HEK293 (cell line): ENCODE data around the gene TMEM119.

ENCODE experiments used
- CTCF ChIA-PET: fragments of 350-600 bp; formaldehyde crosslinking; extraction: SDS; loops from one replicate; lab custom pipeline; 2021; ENCODE audit warnings: antibody characterized with exemption; lab: Yijun Ruan, JAX
- POLR2A ChIA-PET: fragments of 300-600 bp; formaldehyde crosslinking; extraction: SDS; loops from one replicate; lab custom pipeline; 2020; ENCODE audit warnings: antibody characterized with exemption, inconsistent platforms; lab: Yijun Ruan, JAX
- H3K27ac ChIP-seq: fragments of 200-500 bp; sonication (Bioruptor generic); 2 replicates; pipeline ENCODE4 v1.5.1; 2014; ENCODE audit warnings: low read depth, low read length, control low read depth, inconsistent platforms; ENCODE audit errors: extremely low read depth
- H3K36me3 ChIP-seq, 2 experiments: fragments of 200-500 bp in 1 of 2; sonication (Bioruptor generic) in 1 of 2; 1 replicate in 1 of 2; 2 replicates in 1 of 2; pipeline ENCODE4 v1.5.1; 2014 to 2017; ENCODE audit warnings: inconsistent platforms in 2 of 2, low read length in 2 of 2; ENCODE audit not compliant: control insufficient read depth in 2 of 2, insufficient read depth in 1 of 2
- H3K4me1 ChIP-seq: fragments of 200-500 bp; sonication (Bioruptor generic); 2 replicates; pipeline ENCODE4 v1.5.1; 2014; ENCODE audit warnings: mild to moderate bottlenecking, low read length, inconsistent platforms; ENCODE audit not compliant: control insufficient read depth, insufficient read depth
- H3K4me3 ChIP-seq: 2 replicates; pipeline ENCODE4 v1.5.1; 2011; ENCODE audit warnings: low read depth, mild to moderate bottlenecking, control low read depth, low read length, moderate library complexity
- H3K9me3 ChIP-seq: fragments of 200-500 bp; sonication (Bioruptor generic); 2 replicates; pipeline ENCODE4 v1.5.1; 2014; ENCODE audit warnings: low read depth, low read length, inconsistent platforms; ENCODE audit not compliant: control insufficient read depth, insufficient read depth
- BCL11B ChIP-seq: fragments of 450-650 bp; formaldehyde crosslinking; IDR thresholded peaks from 2 replicates; pipeline ENCODE4 v1.5.1; 2016; ENCODE audit warnings: low read depth, missing biosample characterization, missing genetic modification characterization
- HOXC10 ChIP-seq: sonication (generic); formaldehyde crosslinking; IDR thresholded peaks from 2 replicates; pipeline ENCODE4 v1.8.1; 2023; ENCODE audit warnings: mild to moderate bottlenecking, missing genetic modification reagents
- SCRT2 ChIP-seq: fragments of 450-650 bp; formaldehyde crosslinking; IDR thresholded peaks from 2 replicates; pipeline ENCODE4 v1.5.1; 2016; ENCODE audit warnings: missing biosample characterization, missing genetic modification characterization
- ZIC2 ChIP-seq: fragments of 450-650 bp; formaldehyde crosslinking; IDR thresholded peaks from 2 replicates; pipeline ENCODE4 v1.5.1; 2016; ENCODE audit warnings: missing biosample characterization, missing genetic modification characterization
- ZNF114 ChIP-seq: fragments of 450-650 bp; formaldehyde crosslinking; IDR thresholded peaks from 2 replicates; pipeline ENCODE4 v1.5.0; 2017; ENCODE audit warnings: missing biosample characterization, missing genetic modification characterization
- ZNF169 ChIP-seq: fragments of 450-650 bp; formaldehyde crosslinking; IDR thresholded peaks from 2 replicates; pipeline ENCODE4 v1.5.1; 2016; ENCODE audit warnings: missing biosample characterization, missing genetic modification characterization
- ZNF175 ChIP-seq: fragments of 450-650 bp; formaldehyde crosslinking; IDR thresholded peaks from 2 replicates; pipeline ENCODE4 v1.5.1; 2016; ENCODE audit warnings: missing biosample characterization, missing genetic modification characterization
- ZNF350 ChIP-seq: fragments of 450-650 bp; formaldehyde crosslinking; IDR thresholded peaks from 2 replicates; pipeline ENCODE4 v1.5.0; 2017; ENCODE audit warnings: missing biosample characterization, mild to moderate bottlenecking, missing genetic modification characterization
- ZNF521 ChIP-seq: fragments of 450-650 bp; formaldehyde crosslinking; IDR thresholded peaks from 2 replicates; pipeline ENCODE4 v1.5.1; 2017; ENCODE audit warnings: missing biosample characterization, mild to moderate bottlenecking, missing genetic modification characterization
- ZNF529 ChIP-seq: fragments of 450-650 bp; formaldehyde crosslinking; IDR thresholded peaks from 2 replicates; pipeline ENCODE4 v1.5.1; 2017; ENCODE audit warnings: missing genetic modification characterization, missing biosample characterization; ENCODE audit not compliant: insufficient replicate concordance
- ZNF544 ChIP-seq: fragments of 450-650 bp; formaldehyde crosslinking; IDR thresholded peaks from 2 replicates; pipeline ENCODE4 v1.5.0; 2017; ENCODE audit warnings: missing biosample characterization, missing genetic modification characterization
- ZNF785 ChIP-seq: fragments of 450-650 bp; formaldehyde crosslinking; IDR thresholded peaks from 2 replicates; pipeline ENCODE4 v1.5.1; 2016; ENCODE audit warnings: missing biosample characterization, missing genetic modification characterization
- ZNF830 ChIP-seq: fragments of 450-650 bp; IDR thresholded peaks from 2 replicates; pipeline ENCODE4 v1.5.0; 2018; ENCODE audit warnings: missing biosample characterization, missing genetic modification characterization, low read depth, mild to moderate bottlenecking, moderate library complexity
- ZSCAN16 ChIP-seq: fragments of 450-650 bp; formaldehyde crosslinking; IDR thresholded peaks from 2 replicates; pipeline ENCODE4 v1.5.1; 2016; ENCODE audit warnings: missing biosample characterization, missing genetic modification characterization
- TF ChIP-seq, protein P1 (sequence below): fragments of 450-650 bp; formaldehyde crosslinking; IDR thresholded peaks from 2 replicates; pipeline ENCODE4 v1.5.1; 2016; ENCODE audit warnings: missing biosample characterization, missing genetic modification characterization
- TF ChIP-seq, protein P2 (sequence below): fragments of 450-650 bp; formaldehyde crosslinking; conservative IDR thresholded peaks from 2 replicates; pipeline ENCODE4 v1.5.1; 2016; ENCODE audit warnings: low read depth, missing biosample characterization, missing genetic modification characterization
- TF ChIP-seq, protein P3 (sequence below): fragments of 450-650 bp; formaldehyde crosslinking; IDR thresholded peaks from 2 replicates; pipeline ENCODE4 v1.5.1; 2017; ENCODE audit warnings: missing biosample characterization, missing genetic modification characterization
- TF ChIP-seq, protein P4 (sequence below): fragments of 450-650 bp; formaldehyde crosslinking; IDR thresholded peaks from 2 replicates; pipeline ENCODE4 v1.5.1; 2016; ENCODE audit warnings: missing biosample characterization, missing genetic modification characterization
- TF ChIP-seq, protein P5 (sequence below): fragments of 450-650 bp; formaldehyde crosslinking; IDR thresholded peaks from 2 replicates; pipeline ENCODE4 v1.5.1; 2016; ENCODE audit warnings: missing biosample characterization, missing genetic modification characterization

TMEM119 gene

DNA sequence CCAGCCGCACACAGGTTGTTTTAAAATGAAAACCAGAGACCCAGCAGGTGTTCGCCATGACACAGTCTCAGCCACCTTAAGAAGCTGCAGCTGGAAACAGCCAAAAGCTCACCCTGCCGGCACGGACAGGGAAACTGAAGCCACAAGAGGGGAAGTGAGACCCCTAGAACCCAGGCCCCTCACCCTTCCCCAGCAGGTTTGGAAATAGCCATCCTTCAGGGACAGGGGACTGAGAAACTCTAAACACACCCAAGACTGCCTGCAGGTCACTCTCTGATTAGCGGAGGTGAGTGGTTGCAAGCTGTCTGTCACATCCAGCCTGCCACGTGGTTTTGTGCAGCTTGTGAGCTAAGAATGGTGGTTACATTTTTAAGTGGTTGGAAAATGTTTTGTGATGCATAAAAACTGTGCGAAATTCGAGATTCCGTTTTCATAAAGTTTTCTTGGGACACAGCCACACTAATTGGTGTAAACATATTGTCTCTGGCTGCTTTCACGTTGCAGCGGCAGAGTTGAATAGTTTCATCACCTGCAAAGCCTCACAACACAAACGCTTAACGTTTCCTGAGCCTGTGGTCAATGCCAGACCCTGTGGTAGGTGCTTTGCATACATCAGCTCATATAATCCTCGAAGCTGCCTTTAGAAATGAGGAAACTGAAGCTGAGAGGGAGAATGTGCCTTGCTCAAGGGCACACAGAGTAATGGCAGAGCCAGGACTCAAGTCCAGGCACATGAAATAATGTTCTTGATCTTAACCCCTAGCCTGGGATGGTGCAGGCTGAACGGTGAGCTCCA is 37.5 kb upstream of the TMEM119 start (continued):
- peak; percentile 94 for TF ChIP-seq ZSCAN16 (tag by site-specific recombination)
- TF ChIP-seq ZNF544 (tag by site-specific recombination) = no peak

DNA sequence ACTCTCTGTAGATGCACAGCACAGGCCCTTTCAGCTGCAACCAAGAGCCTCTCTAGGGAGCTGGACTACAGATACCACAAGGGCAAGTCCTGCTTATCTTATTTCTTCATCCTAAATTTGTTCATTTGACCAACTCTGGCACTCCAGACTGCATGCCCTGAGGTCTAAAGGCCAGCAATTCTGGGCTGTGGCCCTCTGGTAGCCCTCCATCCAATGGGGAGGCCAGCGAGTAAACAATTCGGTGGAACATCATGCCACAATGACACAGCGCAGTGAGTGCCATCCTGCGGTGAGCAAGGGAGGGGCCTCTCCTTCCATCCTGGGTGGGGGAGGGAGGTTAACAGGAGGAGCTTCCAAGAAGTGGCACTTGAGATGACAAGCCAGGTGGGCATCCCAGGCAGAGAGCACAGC is 36.5 kb upstream of the TMEM119 start:
- no peak overlapping the region for H3K27ac ChIP-seq
- no peak overlapping the region for H3K4me3 ChIP-seq
- TF ChIP-seq ZNF830 = no peak
- no peak for TF ChIP-seq ZNF521
- TF ChIP-seq ZIC2 = 0 out of 2 replicates have a peak, but pooled peaks have one; percentile 16
- TF ChIP-seq BCL11B (tag by site-specific recombination) = no peak
- TF ChIP-seq ZNF785 (tag by site-specific recombination) = no peak
- no peak for TF ChIP-seq ZNF114 (tag by site-specific recombination)
- TF ChIP-seq HOXC10 (CRISPR knock-in tag) = no peak
- TF ChIP-seq ZNF529 = no peak
- no peaks in the 10 kb centered on the region for H3K36me3 ChIP-seq
- no peaks in the 10 kb centered on the region for H3K9me3 ChIP-seq
- ChIA-PET CTCF (no interaction called here), POLR2A (no interaction called here)
- no peaks in the 10 kb centered on the region; the same call in 1 of the 2 replicates for H3K4me1 ChIP-seq

DNA sequence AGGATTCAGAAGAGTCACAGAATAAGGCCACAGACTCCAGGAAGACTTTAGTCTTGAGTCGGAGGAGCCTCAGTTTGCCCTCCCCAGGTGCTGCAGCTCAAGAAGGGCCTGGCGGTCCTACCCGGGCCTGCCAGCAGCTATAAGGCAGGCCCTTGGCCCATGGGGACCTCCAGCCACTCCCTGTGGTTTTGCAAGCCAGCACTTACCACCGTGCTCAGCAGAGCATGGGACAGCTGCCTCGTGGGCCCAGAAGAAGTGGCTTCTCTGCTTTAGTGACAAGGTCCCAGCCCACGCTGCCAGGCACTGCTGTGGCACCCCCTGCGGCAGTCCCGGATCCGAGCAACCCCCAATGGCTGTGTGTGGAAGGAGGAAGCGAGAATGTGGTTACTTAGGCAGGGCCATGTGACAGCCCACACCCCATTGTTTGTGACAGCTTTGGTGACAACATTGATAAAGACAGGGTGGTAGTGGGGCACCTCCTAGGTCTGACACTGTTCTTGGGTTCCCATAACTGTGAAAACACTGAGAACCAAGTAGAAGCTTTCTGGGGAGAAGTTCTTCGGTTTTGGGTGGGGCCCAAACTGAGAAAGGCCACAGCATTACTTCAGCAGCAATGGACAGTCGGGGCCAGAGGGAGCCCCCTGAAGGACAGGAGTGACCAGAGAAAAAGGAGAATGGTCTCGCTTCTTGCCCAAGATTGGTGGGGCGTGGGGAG is 35.8 kb upstream of the TMEM119 start, which contains the start of gene SELPLG:
Gene SELPLG (minus strand): TSS at position 361 of the 715 bp plus-strand sequence. CDS start 9,587 bp downstream, outside the sequence.
- CTCF ChIA-PET = interaction anchor here (3.9 kb wide), 1 partner anchor 16 kb away, joined by 27 read pairs; no protein-coding TSS in a partner anchor
- H3K4me1 ChIP-seq = no peaks in the 10 kb centered on the region; the same call in 1 of the 2 replicates
- no peak within 1 kb of the TSS for H3K27ac ChIP-seq
- no peak within 1 kb of the TSS for H3K4me3 ChIP-seq
- TF ChIP-seq, protein P1, sequence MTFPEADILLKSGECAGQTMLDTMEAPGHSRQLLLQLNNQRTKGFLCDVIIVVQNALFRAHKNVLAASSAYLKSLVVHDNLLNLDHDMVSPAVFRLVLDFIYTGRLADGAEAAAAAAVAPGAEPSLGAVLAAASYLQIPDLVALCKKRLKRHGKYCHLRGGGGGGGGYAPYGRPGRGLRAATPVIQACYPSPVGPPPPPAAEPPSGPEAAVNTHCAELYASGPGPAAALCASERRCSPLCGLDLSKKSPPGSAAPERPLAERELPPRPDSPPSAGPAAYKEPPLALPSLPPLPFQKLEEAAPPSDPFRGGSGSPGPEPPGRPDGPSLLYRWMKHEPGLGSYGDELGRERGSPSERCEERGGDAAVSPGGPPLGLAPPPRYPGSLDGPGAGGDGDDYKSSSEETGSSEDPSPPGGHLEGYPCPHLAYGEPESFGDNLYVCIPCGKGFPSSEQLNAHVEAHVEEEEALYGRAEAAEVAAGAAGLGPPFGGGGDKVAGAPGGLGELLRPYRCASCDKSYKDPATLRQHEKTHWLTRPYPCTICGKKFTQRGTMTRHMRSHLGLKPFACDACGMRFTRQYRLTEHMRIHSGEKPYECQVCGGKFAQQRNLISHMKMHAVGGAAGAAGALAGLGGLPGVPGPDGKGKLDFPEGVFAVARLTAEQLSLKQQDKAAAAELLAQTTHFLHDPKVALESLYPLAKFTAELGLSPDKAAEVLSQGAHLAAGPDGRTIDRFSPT (tag by site-specific recombination) = no peak
- TF ChIP-seq, protein P2, sequence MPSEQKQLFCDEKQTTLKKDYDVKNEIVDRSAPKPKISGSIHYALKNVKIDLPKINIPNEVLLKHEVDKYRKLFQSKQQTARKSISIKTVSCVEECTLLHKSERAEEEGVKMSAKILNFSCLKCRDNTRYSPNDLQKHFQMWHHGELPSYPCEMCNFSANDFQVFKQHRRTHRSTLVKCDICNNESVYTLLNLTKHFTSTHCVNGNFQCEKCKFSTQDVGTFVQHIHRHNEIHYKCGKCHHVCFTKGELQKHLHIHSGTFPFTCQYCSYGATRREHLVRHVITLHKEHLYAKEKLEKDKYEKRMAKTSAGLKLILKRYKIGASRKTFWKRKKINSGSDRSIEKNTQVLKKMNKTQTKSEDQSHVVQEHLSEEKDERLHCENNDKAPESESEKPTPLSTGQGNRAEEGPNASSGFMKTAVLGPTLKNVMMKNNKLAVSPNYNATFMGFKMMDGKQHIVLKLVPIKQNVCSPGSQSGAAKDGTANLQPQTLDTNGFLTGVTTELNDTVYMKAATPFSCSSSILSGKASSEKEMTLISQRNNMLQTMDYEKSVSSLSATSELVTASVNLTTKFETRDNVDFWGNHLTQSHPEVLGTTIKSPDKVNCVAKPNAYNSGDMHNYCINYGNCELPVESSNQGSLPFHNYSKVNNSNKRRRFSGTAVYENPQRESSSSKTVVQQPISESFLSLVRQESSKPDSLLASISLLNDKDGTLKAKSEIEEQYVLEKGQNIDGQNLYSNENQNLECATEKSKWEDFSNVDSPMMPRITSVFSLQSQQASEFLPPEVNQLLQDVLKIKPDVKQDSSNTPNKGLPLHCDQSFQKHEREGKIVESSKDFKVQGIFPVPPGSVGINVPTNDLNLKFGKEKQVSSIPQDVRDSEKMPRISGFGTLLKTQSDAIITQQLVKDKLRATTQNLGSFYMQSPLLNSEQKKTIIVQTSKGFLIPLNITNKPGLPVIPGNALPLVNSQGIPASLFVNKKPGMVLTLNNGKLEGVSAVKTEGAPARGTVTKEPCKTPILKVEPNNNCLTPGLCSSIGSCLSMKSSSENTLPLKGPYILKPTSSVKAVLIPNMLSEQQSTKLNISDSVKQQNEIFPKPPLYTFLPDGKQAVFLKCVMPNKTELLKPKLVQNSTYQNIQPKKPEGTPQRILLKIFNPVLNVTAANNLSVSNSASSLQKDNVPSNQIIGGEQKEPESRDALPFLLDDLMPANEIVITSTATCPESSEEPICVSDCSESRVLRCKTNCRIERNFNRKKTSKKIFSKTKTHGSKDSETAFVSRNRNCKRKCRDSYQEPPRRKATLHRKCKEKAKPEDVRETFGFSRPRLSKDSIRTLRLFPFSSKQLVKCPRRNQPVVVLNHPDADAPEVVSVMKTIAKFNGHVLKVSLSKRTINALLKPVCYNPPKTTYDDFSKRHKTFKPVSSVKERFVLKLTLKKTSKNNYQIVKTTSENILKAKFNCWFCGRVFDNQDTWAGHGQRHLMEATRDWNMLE (tag by site-specific recombination) = no peak
- TF ChIP-seq, protein P3, sequence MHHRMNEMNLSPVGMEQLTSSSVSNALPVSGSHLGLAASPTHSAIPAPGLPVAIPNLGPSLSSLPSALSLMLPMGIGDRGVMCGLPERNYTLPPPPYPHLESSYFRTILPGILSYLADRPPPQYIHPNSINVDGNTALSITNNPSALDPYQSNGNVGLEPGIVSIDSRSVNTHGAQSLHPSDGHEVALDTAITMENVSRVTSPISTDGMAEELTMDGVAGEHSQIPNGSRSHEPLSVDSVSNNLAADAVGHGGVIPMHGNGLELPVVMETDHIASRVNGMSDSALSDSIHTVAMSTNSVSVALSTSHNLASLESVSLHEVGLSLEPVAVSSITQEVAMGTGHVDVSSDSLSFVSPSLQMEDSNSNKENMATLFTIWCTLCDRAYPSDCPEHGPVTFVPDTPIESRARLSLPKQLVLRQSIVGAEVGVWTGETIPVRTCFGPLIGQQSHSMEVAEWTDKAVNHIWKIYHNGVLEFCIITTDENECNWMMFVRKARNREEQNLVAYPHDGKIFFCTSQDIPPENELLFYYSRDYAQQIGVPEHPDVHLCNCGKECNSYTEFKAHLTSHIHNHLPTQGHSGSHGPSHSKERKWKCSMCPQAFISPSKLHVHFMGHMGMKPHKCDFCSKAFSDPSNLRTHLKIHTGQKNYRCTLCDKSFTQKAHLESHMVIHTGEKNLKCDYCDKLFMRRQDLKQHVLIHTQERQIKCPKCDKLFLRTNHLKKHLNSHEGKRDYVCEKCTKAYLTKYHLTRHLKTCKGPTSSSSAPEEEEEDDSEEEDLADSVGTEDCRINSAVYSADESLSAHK (tag by site-specific recombination) = no peak
- TF ChIP-seq, protein P4, sequence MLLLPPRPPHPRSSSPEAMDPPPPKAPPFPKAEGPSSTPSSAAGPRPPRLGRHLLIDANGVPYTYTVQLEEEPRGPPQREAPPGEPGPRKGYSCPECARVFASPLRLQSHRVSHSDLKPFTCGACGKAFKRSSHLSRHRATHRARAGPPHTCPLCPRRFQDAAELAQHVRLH (tag by site-specific recombination) = no peak
- TF ChIP-seq ZNF175 (no peak), ZNF350 (tag by site-specific recombination) (no peak), SCRT2 (tag by site-specific recombination) (no peak), ZNF169 (tag by site-specific recombination) (no peak)
- TF ChIP-seq, protein P5, sequence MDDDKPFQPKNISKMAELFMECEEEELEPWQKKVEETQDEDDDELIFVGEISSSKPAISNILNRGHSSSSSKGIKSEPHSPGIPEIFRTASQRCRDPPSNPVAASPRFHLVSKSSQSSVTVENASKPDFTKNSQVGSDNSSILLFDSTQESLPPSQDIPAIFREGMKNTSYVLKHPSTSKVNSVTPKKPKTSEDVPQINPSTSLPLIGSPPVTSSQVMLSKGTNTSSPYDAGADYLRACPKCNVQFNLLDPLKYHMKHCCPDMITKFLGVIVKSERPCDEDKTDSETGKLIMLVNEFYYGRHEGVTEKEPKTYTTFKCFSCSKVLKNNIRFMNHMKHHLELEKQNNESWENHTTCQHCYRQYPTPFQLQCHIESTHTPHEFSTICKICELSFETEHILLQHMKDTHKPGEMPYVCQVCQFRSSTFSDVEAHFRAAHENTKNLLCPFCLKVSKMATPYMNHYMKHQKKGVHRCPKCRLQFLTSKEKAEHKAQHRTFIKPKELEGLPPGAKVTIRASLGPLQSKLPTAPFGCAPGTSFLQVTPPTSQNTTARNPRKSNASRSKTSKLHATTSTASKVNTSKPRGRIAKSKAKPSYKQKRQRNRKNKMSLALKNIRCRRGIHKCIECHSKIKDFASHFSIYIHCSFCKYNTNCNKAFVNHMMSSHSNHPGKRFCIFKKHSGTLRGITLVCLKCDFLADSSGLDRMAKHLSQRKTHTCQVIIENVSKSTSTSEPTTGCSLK = no peak
- H3K36me3 ChIP-seq = no peaks in the 10 kb centered on the region
- no peaks in the 10 kb centered on the region for H3K9me3 ChIP-seq
- POLR2A ChIA-PET = no interaction called here
